CD4-positive, alpha-beta T cell (primary cell): ENCODE data around the gene TXNRD2. TPM values are rescaled to one million over a fixed set of nuclear protein-coding genes. Genes with fewer than 3 reads are reported as not detected.

Experiments used
- ATAC-seq: fragments of 200-7000 bp; cut with Tn5 transposase; one replicate; pipeline ENCODE4 v1.10.0; 2022; ENCODE audit warnings: mild to moderate bottlenecking; ENCODE audit not compliant: poor library complexity
- CTCF ChIA-PET: fragments of 350-600 bp; sonication (Branson Sonifier 250); formaldehyde crosslinking; loops from one replicate; lab custom pipeline; 2021; ENCODE audit warnings: antibody characterized with exemption, inconsistent platforms; lab: Charles Lee
- POLR2A ChIA-PET: fragments of 350-600 bp; sonication (Branson Sonifier 250); formaldehyde crosslinking; loops from one replicate; lab custom pipeline; 2021; ENCODE audit warnings: antibody characterized with exemption, inconsistent platforms; lab: Charles Lee
- DNase-seq, 14 experiments: peaks; one replicate each; pipeline ENCODE4 v3.0.0-alpha.2; 2013 to 2020; ENCODE audit warnings: mixed read lengths in 2 of 14
- H3K27ac ChIP-seq, 2 donors: one replicate each; pipeline versions ENCODE4 v1.5.1 to v1.7.0; 2013; ENCODE audit warnings: low read length in 2 of 2, low read depth in 1 of 2, mild to moderate bottlenecking in 1 of 2
- H3K27me3 ChIP-seq, 2 experiments: 1 replicate in 1 of 2; 2 replicates in 1 of 2; pipeline versions ENCODE4 v1.6.1 to v1.7.0; 2013; ENCODE audit warnings: low read length in 2 of 2, control low read depth in 1 of 2, mild to moderate bottlenecking in 1 of 2, moderate library complexity in 1 of 2; ENCODE audit not compliant: insufficient read depth in 2 of 2, control insufficient read depth in 1 of 2
- H3K36me3 ChIP-seq: one replicate; pipeline ENCODE4 v1.6.1; 2013; ENCODE audit warnings: low read length, control low read depth; ENCODE audit not compliant: insufficient read depth
- H3K4me1 ChIP-seq: one replicate; pipeline ENCODE4 v1.6.1; 2013; ENCODE audit warnings: low read length, control low read depth; ENCODE audit not compliant: insufficient read depth
- H3K4me3 ChIP-seq: one replicate; pipeline ENCODE4 v1.5.1; 2013; ENCODE audit warnings: mild to moderate bottlenecking, low read length, moderate library complexity
- H3K9me3 ChIP-seq, 2 experiments: 1 replicate in 1 of 2; 2 replicates in 1 of 2; pipeline versions ENCODE4 v1.6.1 to v1.7.0; 2013; ENCODE audit warnings: low read length in 2 of 2, mild to moderate bottlenecking in 2 of 2, control low read depth in 1 of 2, moderate library complexity in 1 of 2; ENCODE audit not compliant: control insufficient read depth in 1 of 2, insufficient read depth in 1 of 2
- H3K27ac Mint-ChIP-seq: one replicate; pipeline ENCODE4 v1.8.0; 2020; ENCODE audit warnings: mixed read lengths
- H3K27me3 Mint-ChIP-seq: one replicate; pipeline ENCODE4 v1.8.0; 2021; ENCODE audit warnings: mixed read lengths
- H3K36me3 Mint-ChIP-seq: one replicate; pipeline ENCODE4 v1.8.0; 2021; ENCODE audit warnings: low read depth, mixed read lengths
- H3K4me1 Mint-ChIP-seq: one replicate; pipeline ENCODE4 v1.8.0; 2021; ENCODE audit warnings: low read depth, mixed read lengths
- H3K4me3 Mint-ChIP-seq: one replicate; pipeline ENCODE4 v1.8.0; 2020; ENCODE audit warnings: mild to moderate bottlenecking, mixed read lengths
- H3K9me3 Mint-ChIP-seq: one replicate; pipeline ENCODE4 v1.8.0; 2020; ENCODE audit warnings: mixed read lengths
- intact Hi-C, 2 experiments: fragments of 100-400 bp; cut with DNase I in 1 of 2; cut with micrococcal nuclease in 1 of 2; formaldehyde crosslinking; loops; one replicate each; pipeline versions ENCODE4 v1.15.1 to v1.9.0; 2023 to 2025; cut with DNase I, micrococcal nuclease
- total RNA-seq, 174 experiments: library from RNA in 2 of 174; stranded (reverse) in 2 of 174; gene quantifications; one replicate each; pipeline ENCODE4 v1.2.3 and lab custom pipeline; 2021 to 2026
- TF ChIP-seq, protein P1 (sequence below): fragments of 200-600 bp; IDR thresholded peaks from one replicate; pipeline ENCODE4 v1.8.0; 2022; ENCODE audit warnings: antibody characterized with exemption, mild to moderate bottlenecking

Gene TXNRD2
- total RNA-seq, 2 experiments from 2014 or later: 18.6 to 19.5 TPM

DNA sequence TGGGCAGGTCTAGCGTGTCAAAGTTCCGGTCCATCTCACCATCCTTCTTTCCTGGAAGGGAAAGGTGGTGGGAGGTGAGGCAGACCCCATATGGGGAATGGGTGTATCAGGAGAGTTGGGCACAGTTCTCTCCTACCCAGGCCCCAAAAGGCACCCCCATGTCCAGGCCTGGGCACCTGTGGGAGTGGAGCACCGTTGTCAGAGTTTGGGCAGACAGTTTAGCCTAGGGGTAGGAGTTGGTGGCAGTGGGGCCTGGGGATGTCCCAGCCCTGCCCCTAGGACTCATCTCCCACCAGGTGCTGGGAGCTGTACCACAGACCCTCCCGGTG is 34.1 kb upstream of the TXNRD2 start:
- Histone ChIP-seq H3K27ac (no peak overlapping the region), H3K36me3 (no peaks in the 10 kb centered on the region), H3K4me3 (no peak overlapping the region), H3K9me3 (no peaks in the 10 kb centered on the region), H3K27me3 (no peaks in the 10 kb centered on the region), H3K4me1 (peaks cover 12% of the 10 kb centered on the region)
- ChIA-PET CTCF (no interaction called here), POLR2A (no interaction called here)
- Mint-ChIP-seq H3K36me3 (no peaks in the 10 kb centered on the region), H3K4me3 (no peak overlapping the region), H3K27me3 (no peaks in the 10 kb centered on the region), H3K9me3 (no peaks in the 10 kb centered on the region), H3K4me1 (peaks cover 12% of the 10 kb centered on the region), H3K27ac (no peak overlapping the region)
- intact Hi-C loops: no loop called here
- ATAC-seq (no peak), DNase-seq (no peak)
- TF ChIP-seq, protein P1, sequence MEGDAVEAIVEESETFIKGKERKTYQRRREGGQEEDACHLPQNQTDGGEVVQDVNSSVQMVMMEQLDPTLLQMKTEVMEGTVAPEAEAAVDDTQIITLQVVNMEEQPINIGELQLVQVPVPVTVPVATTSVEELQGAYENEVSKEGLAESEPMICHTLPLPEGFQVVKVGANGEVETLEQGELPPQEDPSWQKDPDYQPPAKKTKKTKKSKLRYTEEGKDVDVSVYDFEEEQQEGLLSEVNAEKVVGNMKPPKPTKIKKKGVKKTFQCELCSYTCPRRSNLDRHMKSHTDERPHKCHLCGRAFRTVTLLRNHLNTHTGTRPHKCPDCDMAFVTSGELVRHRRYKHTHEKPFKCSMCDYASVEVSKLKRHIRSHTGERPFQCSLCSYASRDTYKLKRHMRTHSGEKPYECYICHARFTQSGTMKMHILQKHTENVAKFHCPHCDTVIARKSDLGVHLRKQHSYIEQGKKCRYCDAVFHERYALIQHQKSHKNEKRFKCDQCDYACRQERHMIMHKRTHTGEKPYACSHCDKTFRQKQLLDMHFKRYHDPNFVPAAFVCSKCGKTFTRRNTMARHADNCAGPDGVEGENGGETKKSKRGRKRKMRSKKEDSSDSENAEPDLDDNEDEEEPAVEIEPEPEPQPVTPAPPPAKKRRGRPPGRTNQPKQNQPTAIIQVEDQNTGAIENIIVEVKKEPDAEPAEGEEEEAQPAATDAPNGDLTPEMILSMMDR: no peak

DNA sequence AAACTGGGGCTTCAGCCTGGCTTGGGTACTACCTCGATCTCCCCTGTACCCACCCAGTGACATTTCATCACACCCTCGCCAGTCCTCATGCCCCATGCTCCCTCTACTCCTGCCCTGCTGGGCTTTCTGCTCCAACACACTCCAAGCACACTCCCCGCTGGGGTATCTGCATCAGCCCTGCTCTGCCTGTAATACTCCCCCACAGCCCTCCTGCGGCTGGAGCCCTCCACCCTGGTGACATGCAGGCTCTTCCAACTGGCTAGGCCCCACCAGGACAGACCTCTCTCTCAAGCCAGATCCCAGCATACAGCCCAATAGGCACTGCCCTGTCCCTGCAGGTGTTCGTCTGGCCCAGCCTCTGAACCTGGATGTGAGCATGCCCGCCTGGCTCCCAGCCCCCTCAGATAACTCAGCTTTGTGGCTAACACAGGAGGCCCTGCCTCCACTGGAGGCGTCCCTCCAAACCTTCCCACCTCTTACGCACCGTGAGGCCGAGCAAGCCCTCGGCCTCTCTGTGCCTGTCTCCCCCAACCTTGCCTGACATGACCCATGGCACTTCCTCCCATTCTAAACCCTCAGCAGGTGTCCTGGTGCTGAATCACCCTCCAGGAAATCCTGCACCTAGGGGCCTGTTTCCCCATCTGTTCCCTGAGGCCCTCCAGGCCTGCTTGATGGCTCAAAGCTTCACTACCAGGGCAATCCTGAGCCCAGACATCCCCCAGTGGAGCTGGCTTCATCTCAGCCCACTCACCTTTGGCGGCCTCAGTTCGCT is 33.5 kb upstream of the TXNRD2 start:
- Mint-ChIP-seq H3K27me3 (no peaks in the 10 kb centered on the region), H3K4me1 (peaks cover 16% of the 10 kb centered on the region), H3K27ac (no peak overlapping the region), H3K9me3 (no peaks in the 10 kb centered on the region), H3K4me3 (no peak overlapping the region), H3K36me3 (no peaks in the 10 kb centered on the region)
- no peaks in the 10 kb centered on the region for H3K9me3 ChIP-seq
- no peak overlapping the region for H3K27ac ChIP-seq
- H3K4me1 ChIP-seq: peaks cover 18% of the 10 kb centered on the region
- CTCF ChIA-PET: no interaction called here
- H3K4me3 ChIP-seq: no peak overlapping the region
- POLR2A ChIA-PET: no interaction called here
- no peak for DNase-seq
- ATAC-seq: no peak
- intact Hi-C loops: loop anchor here (5.0 kb wide), 2 partner anchors 52 to 137 kb away; no protein-coding TSS in a partner anchor
- H3K36me3 ChIP-seq: no peaks in the 10 kb centered on the region
- TF ChIP-seq, protein P1: no peak
- no peaks in the 10 kb centered on the region for H3K27me3 ChIP-seq

DNA sequence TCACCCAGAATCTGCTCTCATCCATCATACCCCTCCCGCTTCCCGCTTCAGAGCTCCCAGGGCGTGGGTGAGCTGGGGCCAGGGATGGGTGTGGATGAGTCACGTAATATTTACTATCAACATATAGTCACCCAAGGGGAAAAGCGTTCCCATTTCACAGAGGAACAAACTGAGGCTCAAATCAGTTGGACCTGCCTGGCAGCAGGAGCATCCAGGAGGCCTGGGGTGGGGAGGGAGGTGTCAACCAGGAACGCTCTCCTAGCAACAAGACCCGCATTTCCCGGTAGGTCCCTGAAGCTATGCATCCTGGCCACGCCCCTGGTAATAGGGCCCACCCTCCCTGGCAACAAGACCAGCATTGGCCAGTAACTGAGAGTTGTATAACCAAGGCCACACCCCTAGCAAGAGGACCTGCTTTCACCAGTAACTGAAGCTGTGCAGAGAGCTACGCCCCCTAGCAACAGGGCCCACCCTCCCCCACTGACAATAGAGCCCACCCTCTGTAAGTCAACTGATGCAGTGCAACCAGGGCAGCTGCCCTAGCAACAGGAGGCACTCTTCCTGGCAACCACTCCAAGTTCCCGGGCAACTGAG is 32.7 kb upstream of the TXNRD2 start:
- TF ChIP-seq, protein P1: no peak
- Histone ChIP-seq H3K4me3 (no peak overlapping the region), H3K27ac (no peak overlapping the region), H3K4me1 (peaks cover 18% of the 10 kb centered on the region), H3K9me3 (no peaks in the 10 kb centered on the region), H3K36me3 (no peaks in the 10 kb centered on the region), H3K27me3 (no peaks in the 10 kb centered on the region)
- Mint-ChIP-seq H3K27ac (no peak overlapping the region), H3K36me3 (no peaks in the 10 kb centered on the region), H3K4me3 (no peak overlapping the region), H3K9me3 (no peaks in the 10 kb centered on the region), H3K4me1 (peaks cover 16% of the 10 kb centered on the region), H3K27me3 (no peaks in the 10 kb centered on the region)
- ChIA-PET POLR2A (no interaction called here), CTCF (no interaction called here)
- intact Hi-C loops: loop anchor here (5.0 kb wide), 2 partner anchors 53 to 138 kb away; no protein-coding TSS in a partner anchor
- peak; percentile 47 for ATAC-seq
- peak in 2 of 14 experiments; percentile 19 to 38 for DNase-seq
